Astrocyte of the cerebellum (primary cell): ENCODE data around the gene GPATCH2.

Experiments
- DNase-seq: peaks from one replicate; pipeline ENCODE4 v3.0.0-alpha.2; 2011; ENCODE audit warnings: low read depth
- H3K4me3 ChIP-seq: 2 replicates; pipeline ENCODE4 v1.5.1; 2011; ENCODE audit warnings: mild to moderate bottlenecking, low read depth, low read length, moderate library complexity
- in situ Hi-C: cut with HindIII; loops from 2 replicates; pipeline ENCODE4 v1.10.0; 2017; ENCODE audit warnings: low sequenced_read_pairs
- TF ChIP-seq, protein P1 (sequence below): IDR thresholded peaks from 2 replicates; pipeline ENCODE4 v1.5.1; 2012; ENCODE audit warnings: low read length, low read depth, moderate library complexity, mild to moderate bottlenecking; ENCODE audit errors: missing control alignments

GPATCH2 gene

DNA sequence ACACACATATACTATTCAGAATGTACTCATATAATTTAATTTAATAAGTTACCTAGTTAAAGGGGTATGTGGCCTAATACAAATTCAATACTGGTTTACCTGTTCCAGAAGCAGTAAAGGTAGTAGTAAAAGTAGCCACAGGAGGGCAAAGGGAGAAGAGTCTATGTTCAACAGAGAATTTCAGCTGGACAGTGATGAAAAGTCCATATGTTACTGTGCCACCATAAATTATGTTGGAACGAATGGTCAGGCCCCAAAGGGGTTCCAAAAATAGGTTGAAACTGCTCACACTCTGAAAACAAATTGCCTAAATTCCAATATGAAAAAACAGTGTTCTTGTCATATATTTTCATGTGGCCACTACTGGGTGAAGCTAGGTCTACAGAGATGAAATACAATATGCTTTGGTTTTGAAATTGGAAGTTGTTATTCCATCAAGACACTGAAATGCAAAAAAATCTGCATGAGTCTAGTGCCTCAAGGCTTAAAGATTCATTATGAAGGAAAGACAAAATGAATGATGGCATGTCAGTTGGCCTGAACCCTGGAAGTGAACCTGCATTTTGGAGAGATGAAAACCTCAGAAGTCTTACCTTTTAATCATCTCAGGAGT is 78.4 kb downstream of the GPATCH2 start:
- in situ Hi-C loops, result no loop called here
- H3K4me3 ChIP-seq, result no peak overlapping the region
- no peak for DNase-seq
- TF ChIP-seq, protein P1, sequence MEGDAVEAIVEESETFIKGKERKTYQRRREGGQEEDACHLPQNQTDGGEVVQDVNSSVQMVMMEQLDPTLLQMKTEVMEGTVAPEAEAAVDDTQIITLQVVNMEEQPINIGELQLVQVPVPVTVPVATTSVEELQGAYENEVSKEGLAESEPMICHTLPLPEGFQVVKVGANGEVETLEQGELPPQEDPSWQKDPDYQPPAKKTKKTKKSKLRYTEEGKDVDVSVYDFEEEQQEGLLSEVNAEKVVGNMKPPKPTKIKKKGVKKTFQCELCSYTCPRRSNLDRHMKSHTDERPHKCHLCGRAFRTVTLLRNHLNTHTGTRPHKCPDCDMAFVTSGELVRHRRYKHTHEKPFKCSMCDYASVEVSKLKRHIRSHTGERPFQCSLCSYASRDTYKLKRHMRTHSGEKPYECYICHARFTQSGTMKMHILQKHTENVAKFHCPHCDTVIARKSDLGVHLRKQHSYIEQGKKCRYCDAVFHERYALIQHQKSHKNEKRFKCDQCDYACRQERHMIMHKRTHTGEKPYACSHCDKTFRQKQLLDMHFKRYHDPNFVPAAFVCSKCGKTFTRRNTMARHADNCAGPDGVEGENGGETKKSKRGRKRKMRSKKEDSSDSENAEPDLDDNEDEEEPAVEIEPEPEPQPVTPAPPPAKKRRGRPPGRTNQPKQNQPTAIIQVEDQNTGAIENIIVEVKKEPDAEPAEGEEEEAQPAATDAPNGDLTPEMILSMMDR, result no peak

DNA sequence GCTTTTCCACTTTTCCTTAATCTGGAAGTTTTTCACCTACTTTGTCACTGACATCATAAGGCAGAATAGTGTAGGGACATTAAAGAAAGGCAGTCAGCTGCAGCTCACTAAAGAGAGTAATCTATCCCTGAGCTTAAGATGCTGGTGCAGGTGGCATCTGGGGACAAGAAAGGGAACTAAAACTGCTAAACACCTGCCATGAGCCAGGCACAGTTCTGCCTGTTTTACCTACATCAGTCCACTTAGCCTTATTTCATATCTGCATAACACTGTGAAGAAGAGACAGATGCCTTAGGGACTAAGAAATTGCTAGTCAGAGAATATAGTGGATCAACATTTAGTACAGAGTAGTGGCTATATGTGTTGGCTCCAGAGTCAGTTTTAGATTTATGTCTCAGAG is 88.1 kb downstream of the GPATCH2 start:
- H3K4me3 ChIP-seq, result no peak overlapping the region
- no peak for DNase-seq
- TF ChIP-seq, protein P1, result no peak
- in situ Hi-C loops, result no loop called here

DNA sequence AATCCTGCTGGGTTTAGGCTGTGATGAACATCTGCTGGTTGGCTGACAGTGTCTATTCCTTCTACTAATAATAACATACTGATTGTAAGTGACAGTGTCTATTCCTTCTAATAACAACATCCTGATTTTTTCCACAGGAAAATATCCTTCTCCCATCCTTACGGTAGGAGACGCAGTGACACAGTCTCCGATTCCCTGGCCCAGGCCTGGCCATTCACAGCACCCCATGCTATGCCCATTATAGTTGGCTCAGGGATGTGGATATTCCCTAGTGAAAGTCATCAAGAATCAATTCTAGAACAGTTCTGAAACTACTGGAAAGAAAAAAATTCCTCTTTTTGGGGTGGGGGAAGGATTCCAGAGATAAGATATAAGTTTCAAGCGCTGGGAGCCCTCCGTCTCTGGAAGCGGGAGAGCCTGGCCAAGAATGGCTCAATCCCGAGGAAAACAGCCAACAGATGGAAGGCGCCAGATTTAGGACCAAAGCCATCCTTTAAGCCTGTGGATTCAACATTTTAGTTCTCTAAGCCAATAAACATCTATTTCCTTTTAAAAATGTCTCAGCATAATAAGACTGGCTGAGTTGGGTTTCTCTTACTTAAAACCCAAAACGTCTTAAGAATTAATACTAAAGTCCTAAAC is 88.6 kb downstream of the GPATCH2 start:
- TF ChIP-seq, protein P1, result no peak
- in situ Hi-C loops, result no loop called here
- H3K4me3 ChIP-seq, result no peak overlapping the region
- no peak for DNase-seq

DNA sequence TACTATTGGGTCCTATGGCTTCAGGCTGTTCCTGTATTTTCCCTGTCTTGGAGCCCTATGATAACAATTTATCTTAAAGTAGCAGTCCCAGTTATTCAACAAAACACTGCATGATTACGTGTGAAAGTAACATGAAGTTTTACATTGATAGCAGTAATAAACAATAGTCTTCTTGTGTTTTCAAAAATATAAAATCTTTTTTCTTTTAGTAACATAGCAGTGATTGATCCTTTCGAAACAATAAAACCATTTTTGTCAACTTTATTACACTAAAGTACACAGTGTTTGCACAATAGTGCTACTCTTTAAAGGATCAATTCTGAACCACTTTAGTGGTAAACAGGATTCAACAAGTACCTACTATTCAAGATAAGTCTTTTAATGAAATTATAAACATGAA is 90.6 kb downstream of the GPATCH2 start:
- in situ Hi-C loops, result no loop called here
- no peak for DNase-seq
- TF ChIP-seq, protein P1, result no peak
- no peak overlapping the region for H3K4me3 ChIP-seq

DNA sequence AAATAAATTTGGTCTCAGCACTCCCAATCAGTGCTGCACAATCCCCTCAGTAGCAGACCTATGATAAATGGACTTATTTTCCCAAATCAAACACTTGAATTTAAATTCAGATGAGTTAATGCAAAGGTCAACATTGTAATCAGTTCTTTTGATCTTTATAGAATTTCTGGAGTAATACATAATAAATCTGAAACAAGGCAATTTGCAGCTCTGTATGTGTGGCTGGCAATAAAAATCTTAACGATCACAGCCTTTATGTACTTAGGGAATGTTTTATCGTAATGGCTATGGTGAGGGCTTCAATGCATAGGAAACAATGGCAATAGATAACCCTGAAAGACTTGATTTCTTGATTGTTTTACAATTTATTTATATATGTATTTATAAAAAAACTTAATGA is 91.4 kb downstream of the GPATCH2 start:
- TF ChIP-seq, protein P1, result no peak
- no peak overlapping the region for H3K4me3 ChIP-seq
- no peak for DNase-seq
- in situ Hi-C loops, result no loop called here

DNA sequence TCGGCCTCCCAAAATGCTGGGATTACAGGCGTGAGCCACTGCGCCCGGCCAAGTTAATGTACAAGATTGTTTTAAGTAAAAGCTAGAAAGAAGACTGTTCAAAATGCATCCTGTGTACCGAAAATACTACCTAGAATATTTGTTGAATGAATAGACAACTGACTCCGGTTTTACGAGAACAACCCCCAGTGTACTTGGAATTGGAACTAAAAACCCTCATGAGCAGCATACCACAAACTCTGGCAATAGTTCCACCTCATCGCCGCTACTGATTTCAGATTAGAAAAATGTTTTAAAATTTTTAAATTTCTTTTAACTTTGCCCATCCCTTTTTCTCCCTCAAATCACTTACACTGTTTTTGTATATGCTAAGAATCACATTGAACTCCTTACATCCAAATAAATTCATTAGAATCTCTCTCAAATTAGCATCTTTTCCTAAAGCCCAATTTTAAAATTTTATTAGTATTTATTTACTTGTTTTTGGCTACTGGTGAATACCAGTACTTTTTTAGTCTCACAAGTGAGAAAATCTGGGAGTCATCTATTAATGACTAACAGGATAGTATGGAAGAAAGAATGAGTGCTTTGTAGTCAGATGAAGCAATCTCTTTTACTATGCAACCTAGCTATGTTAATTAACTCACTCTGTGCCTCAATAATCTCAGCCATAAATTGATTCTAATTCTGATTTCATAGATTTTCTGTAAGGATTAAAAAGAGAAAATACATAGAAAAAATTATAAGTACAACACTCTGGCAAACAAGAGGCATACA is 95.1 kb downstream of the GPATCH2 start:
- in situ Hi-C loops, result no loop called here
- no peak overlapping the region for H3K4me3 ChIP-seq
- no peak for DNase-seq
- TF ChIP-seq, protein P1, result no peak
